ENCODE measurements around the gene CHRNA5.

The CHRNA5 gene

GRCh38 chr15:78640527-78641101 is 75.3 kb downstream of the CHRNA5 start:
- DNase-seq: no peak

DNA sequence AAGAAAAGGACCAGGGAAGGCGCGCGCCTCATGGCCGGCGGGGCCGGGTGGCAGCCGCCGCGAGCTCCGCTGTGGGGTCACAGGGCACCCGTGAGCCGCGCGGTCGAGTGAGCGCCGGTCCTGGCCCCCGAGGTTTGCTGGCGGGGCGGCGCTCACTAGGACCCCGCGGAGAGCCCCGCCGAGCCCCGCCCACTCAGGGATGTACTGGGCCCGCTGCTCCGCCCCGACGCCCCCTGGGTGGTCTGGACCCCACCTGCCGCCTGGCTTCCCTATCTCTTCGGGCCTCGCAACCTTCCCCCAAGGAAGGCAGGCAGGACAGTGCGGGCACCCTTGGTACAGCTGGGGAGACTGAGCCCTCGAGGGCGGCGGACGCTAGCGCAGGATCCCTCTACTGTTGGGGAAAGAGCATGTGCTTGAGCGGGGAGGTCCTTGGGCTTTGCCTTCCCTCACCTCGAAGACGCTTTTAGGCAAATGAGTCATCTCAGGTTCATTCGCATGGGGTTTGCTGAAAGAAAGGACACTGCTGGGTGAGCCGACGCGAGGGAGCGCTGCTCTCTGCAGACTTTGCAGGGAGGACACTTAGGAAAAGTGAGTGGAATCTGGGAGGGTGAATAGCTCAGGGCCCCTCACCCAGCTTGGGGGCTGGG is 75.9 kb downstream of the CHRNA5 start, which contains the start of gene CHRNB4:
Gene CHRNB4, minus strand, starts transcription at position 109 of the 647 bp plus-strand sequence. Its CDS starts 77 bp downstream, at position 32.
- DNase-seq: no peak

- DNase-seq: no peak
Measured at GRCh38 chr15:78641749-78642275, 76.5 kb downstream of the CHRNA5 start.

DNA sequence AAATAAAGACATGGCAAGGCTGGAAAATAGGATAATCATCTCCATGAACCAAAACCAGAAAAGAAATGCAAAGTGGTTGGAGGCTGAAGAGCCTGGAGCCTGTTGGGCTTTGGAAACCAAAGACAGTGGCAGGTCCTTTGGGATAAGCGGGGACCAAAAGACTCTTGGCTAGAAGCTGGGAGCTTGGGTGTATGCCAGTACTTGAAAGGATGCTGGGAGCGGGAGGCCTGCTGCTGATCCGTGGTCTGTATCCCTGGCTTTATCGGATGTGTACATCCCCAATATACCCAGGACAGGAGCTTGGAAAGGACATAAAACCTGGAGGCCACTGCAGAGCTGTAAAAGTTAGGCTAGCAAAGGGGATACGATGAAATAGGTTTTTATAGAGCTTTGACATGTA is 77.0 kb downstream of the CHRNA5 start:
- DNase-seq: no peak

All from NCI-H510A (cell line).